ENCODE results near the gene CLDN24. TPM values are rescaled to one million over a fixed set of nuclear protein-coding genes. Genes with fewer than 3 reads are reported as not detected.

CLDN24 gene
- total RNA-seq, 4 donors from 2014 or later = not detected

- no peak overlapping the region for H3K4me3 ChIP-seq
- H3K9me3 ChIP-seq = no peaks in the 10 kb centered on the region
- TF ChIP-seq CTCF (IDR thresholded peaks at IDR 0.05 in 4 of 5, conservative IDR thresholded peaks at IDR 0.05 in 1 of 5) (no peak), POLR2A (IDR thresholded peaks at IDR 0.05) (no peak)
- no peaks in the 10 kb centered on the region for H3K4me1 ChIP-seq
- peaks cover 0 to 5% of the 10 kb centered on the region in 2 donors for H3K36me3 ChIP-seq
- DNase-seq (no peak), ATAC-seq (no peak)
- in situ Hi-C loops (cut with MboI; ENCODE audit: low sequenced_read_pairs in 4 of 4) (loop anchor here in 1 of 4 donors (25.0 kb wide), 1 partner anchor 112 kb away; no protein-coding TSS in a partner anchor), intact Hi-C loops (cut with DNase I; ENCODE audit: low total_unique reads) (no loop called here)
- H3K27me3 ChIP-seq = no peaks in the 10 kb centered on the region
- no peak overlapping the region for H3K27ac ChIP-seq
Observed at GRCh38 chr4:183300070-183300469, 22.2 kb downstream of the CLDN24 start.

GRCh38 chr4:183299464-183299863 is 22.8 kb downstream of the CLDN24 start:
- DNase-seq (no peak), ATAC-seq (no peak)
- Histone ChIP-seq H3K9me3 (no peaks in the 10 kb centered on the region), H3K36me3 (peaks cover 0 to 8% of the 10 kb centered on the region in 2 donors), H3K27ac (no peak overlapping the region), H3K27me3 (no peaks in the 10 kb centered on the region), H3K4me3 (no peak overlapping the region), H3K4me1 (no peaks in the 10 kb centered on the region)
- intact Hi-C loops (cut with DNase I; ENCODE audit: low total_unique reads) (no loop called here), in situ Hi-C loops (cut with MboI; ENCODE audit: low sequenced_read_pairs in 4 of 4) (no loop called here)
- TF ChIP-seq POLR2A (IDR thresholded peaks at IDR 0.05) = no peak
- no peak for TF ChIP-seq CTCF (IDR thresholded peaks at IDR 0.05 in 4 of 5, conservative IDR thresholded peaks at IDR 0.05 in 1 of 5)

GRCh38 chr4:183297675-183298074 is 24.6 kb downstream of the CLDN24 start:
- Histone ChIP-seq H3K36me3 (peaks cover 0 to 17% of the 10 kb centered on the region in 2 donors), H3K27me3 (no peaks in the 10 kb centered on the region), H3K4me1 (no peaks in the 10 kb centered on the region), H3K4me3 (no peak overlapping the region), H3K9me3 (no peaks in the 10 kb centered on the region), H3K27ac (no peak overlapping the region)
- in situ Hi-C loops (cut with MboI; ENCODE audit: low sequenced_read_pairs in 4 of 4) (no loop called here), intact Hi-C loops (cut with DNase I; ENCODE audit: low total_unique reads) (no loop called here)
- no peak for TF ChIP-seq POLR2A (IDR thresholded peaks at IDR 0.05)
- TF ChIP-seq CTCF (IDR thresholded peaks at IDR 0.05 in 4 of 5, conservative IDR thresholded peaks at IDR 0.05 in 1 of 5) = no peak
- DNase-seq (no peak), ATAC-seq (no peak)

- in situ Hi-C loops (cut with MboI; ENCODE audit: low sequenced_read_pairs in 4 of 4) (no loop called here), intact Hi-C loops (cut with DNase I; ENCODE audit: low total_unique reads) (no loop called here)
- Histone ChIP-seq H3K9me3 (no peaks in the 10 kb centered on the region), H3K36me3 (peaks cover 0 to 17% of the 10 kb centered on the region in 2 donors), H3K4me1 (no peaks in the 10 kb centered on the region), H3K27me3 (no peaks in the 10 kb centered on the region), H3K27ac (no peak overlapping the region), H3K4me3 (no peak overlapping the region)
- DNase-seq (no peak), ATAC-seq (no peak)
- no peak for TF ChIP-seq POLR2A (IDR thresholded peaks at IDR 0.05)
- no peak for TF ChIP-seq CTCF (IDR thresholded peaks at IDR 0.05 in 4 of 5, conservative IDR thresholded peaks at IDR 0.05 in 1 of 5)
Observed at GRCh38 chr4:183295711-183296110, 26.5 kb downstream of the CLDN24 start.

- Histone ChIP-seq H3K27ac (no peak overlapping the region), H3K9me3 (no peaks in the 10 kb centered on the region), H3K4me3 (no peak overlapping the region), H3K27me3 (no peaks in the 10 kb centered on the region), H3K36me3 (peaks cover 0 to 21% of the 10 kb centered on the region in 2 donors), H3K4me1 (no peaks in the 10 kb centered on the region)
- intact Hi-C loops (cut with DNase I; ENCODE audit: low total_unique reads) = no loop called here
- no peak for DNase-seq
- in situ Hi-C loops (cut with MboI; ENCODE audit: low sequenced_read_pairs in 4 of 4) = no loop called here
- ATAC-seq = no peak
- no peak for TF ChIP-seq CTCF (IDR thresholded peaks at IDR 0.05 in 4 of 5, conservative IDR thresholded peaks at IDR 0.05 in 1 of 5)
- no peak for TF ChIP-seq POLR2A (IDR thresholded peaks at IDR 0.05)
Observed at GRCh38 chr4:183291070-183291469, 31.2 kb downstream of the CLDN24 start.

All from gastrocnemius medialis (tissue), 4 donors.